ENCODE measurements around the gene KCNJ2.

GRCh38 chr17:70137451-70138230 lies 31.7 kb upstream of the KCNJ2 start:
- TF ChIP-seq EZH2 (IDR thresholded peaks at IDR 0.05; ENCODE audit: low read length) (no peak), CTCF (optimal IDR thresholded peaks at IDR 0.05 in 1 of 3, IDR thresholded peaks at IDR 0.05 in 1 of 3, conservative IDR thresholded peaks at IDR 0.05 in 1 of 3; ENCODE audit: extremely low read depth in 1 of 3, insufficient read depth in 2 of 3, low read length in 3 of 3) (peak in 1 of 3 experiments; percentile 30)
